SK-N-MC (cell line): ENCODE results near the gene KCNN3.

Source experiments
- EZH2 ChIP-seq: fragments of 200-600 bp; sonication (generic); IDR thresholded peaks from one replicate; pipeline ENCODE4 v1.6.1; 2017; ENCODE audit warnings: antibody characterized with exemption
- FOXP2 ChIP-seq: optimal IDR thresholded peaks from 2 replicates; pipeline ENCODE3; 2011; ENCODE audit warnings: mild to moderate bottlenecking, moderate library complexity; ENCODE audit not compliant: insufficient read depth; ENCODE audit errors: extremely low read length, control extremely low read depth
- POLR2AphosphoS5 ChIP-seq: IDR thresholded peaks from 2 replicates; pipeline ENCODE4 v1.6.1; 2012; ENCODE audit warnings: mild to moderate bottlenecking, low read depth, low read length, borderline replicate concordance

DNA sequence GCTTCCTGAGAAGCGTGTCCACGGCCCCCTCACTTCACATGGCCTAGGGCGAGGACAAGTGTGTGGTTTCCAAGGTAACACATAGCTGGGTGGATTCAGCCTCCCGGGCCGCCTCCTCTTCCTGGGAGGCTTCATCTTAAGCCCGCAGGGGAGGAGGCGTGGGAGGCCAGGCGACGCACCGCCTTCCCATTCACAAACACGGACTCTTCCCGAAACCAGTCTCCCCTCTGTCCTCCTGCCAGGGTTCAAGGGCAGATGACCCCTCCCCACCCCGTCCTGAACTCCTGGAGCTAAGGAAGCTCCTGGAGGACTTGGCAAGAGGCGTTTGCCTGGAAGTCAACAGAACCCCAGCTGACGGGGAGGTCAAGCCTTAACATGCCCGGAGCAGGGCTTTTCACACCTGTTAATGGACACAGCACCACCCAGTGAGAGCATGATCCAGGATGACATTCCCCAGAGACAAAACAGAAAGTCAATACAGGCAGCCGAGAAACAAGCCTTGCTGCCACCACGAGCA is 56.7 kb downstream of the KCNN3 start:
- TF ChIP-seq EZH2 (no peak), FOXP2 (no peak), POLR2AphosphoS5 (no peak)
